GM19238 (cell line): Measurements from ENCODE around the gene MAPK10.
"Not testable (repeated sequence)": the region's sequence is repeated elsewhere in the genome, so short reads cannot be mapped to it uniquely, and the experiment has no call there.

Experiments
- DNase-seq: peaks from one replicate; pipeline ENCODE4 v3.0.0; 2011; ENCODE audit warnings: low spot score; ENCODE audit not compliant: insufficient read length

MAPK10 gene

GRCh38 chr4:86203176-86203575, 156.7 kb downstream of the MAPK10 start:
- no peak for DNase-seq

- no peak for DNase-seq
Observed at GRCh38 chr4:86185659-86186058, 174.2 kb downstream of the MAPK10 start.

- no peak for DNase-seq
Observed at GRCh38 chr4:86184901-86185285, 175.0 kb downstream of the MAPK10 start.

- no peak for DNase-seq
Observed at GRCh38 chr4:86184216-86184900, 175.5 kb downstream of the MAPK10 start.

GRCh38 chr4:86181585-86181984, 178.3 kb downstream of the MAPK10 start:
- DNase-seq, result no peak

- DNase-seq, result no peak
Observed at GRCh38 chr4:86178211-86178610, 181.6 kb downstream of the MAPK10 start.

- DNase-seq, result no peak
Observed at GRCh38 chr4:86174506-86174905, 185.3 kb downstream of the MAPK10 start.

- not testable (repeated sequence) for DNase-seq
Observed at GRCh38 chr4:86168335-86168734, 191.5 kb downstream of the MAPK10 start.

GRCh38 chr4:86160426-86160825, 199.4 kb downstream of the MAPK10 start:
- DNase-seq, result no peak

GRCh38 chr4:86159216-86159615, 200.6 kb downstream of the MAPK10 start:
- DNase-seq, result no peak

GRCh38 chr4:86156531-86156930, 203.3 kb downstream of the MAPK10 start:
- no peak for DNase-seq

- DNase-seq, result no peak
Observed at GRCh38 chr4:86155766-86156165, 204.1 kb downstream of the MAPK10 start.

GRCh38 chr4:86152454-86152853, 207.4 kb downstream of the MAPK10 start:
- DNase-seq, result no peak

- DNase-seq, result no peak
Observed at GRCh38 chr4:86151196-86151595, 208.7 kb downstream of the MAPK10 start.

GRCh38 chr4:86141161-86141560, 218.7 kb downstream of the MAPK10 start:
- no peak for DNase-seq

GRCh38 chr4:86132468-86132867, 227.4 kb downstream of the MAPK10 start:
- no peak for DNase-seq

GRCh38 chr4:86131456-86131855, 228.4 kb downstream of the MAPK10 start:
- DNase-seq, result no peak

- no peak for DNase-seq
Observed at GRCh38 chr4:86130160-86130933, 229.5 kb downstream of the MAPK10 start.

GRCh38 chr4:86129546-86129945, 230.3 kb downstream of the MAPK10 start:
- DNase-seq, result no peak

- no peak for DNase-seq
Observed at GRCh38 chr4:86122404-86122803, 237.4 kb downstream of the MAPK10 start.

- no peak for DNase-seq
Observed at GRCh38 chr4:86118711-86119110, 241.1 kb downstream of the MAPK10 start.

GRCh38 chr4:86117705-86118302, 242.0 kb downstream of the MAPK10 start:
- no peak for DNase-seq

GRCh38 chr4:86114563-86114962, 245.3 kb downstream of the MAPK10 start:
- DNase-seq, result no peak
